Measurements from ENCODE around the gene FAM83C.

DNA sequence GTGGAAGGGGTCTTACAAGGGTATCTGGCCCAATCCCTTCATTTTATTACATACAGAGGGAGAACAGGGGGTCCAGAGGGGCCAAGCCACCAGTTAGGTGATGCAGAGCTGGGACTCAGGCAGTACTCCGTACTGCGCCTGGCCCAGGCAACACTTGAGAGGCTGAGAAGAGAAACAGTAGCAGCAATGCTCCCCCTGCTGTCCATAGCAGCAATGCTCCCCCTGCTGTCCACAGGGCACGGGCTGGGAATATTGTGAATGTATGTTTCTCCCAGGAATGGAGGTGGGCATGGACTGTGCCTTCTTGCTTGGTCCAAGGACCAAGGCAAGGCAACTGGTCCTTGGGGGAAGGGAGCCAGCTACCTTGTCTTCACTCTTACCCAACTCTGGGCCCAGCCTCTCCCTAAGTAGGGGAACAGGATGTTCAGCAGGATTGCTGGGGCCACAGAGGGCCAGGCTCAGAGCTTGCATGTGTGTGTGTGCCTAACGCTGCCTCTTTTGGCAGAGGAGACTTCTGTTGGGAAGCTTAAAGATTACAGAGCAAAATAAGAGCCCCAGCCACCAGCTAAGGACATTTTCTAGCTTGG lies 14.8 kb upstream of the FAM83C start:
- TF ChIP-seq EP300 (IDR thresholded peaks at IDR 0.05; ENCODE audit: borderline replicate concordance in 1 of 2, control insufficient read depth in 1 of 2, low read depth in 2 of 2, low read length in 2 of 2) (no peak), MTA3 (IDR thresholded peaks at IDR 0.05; ENCODE audit: borderline replicate concordance, low read length) (no peak), ESRRA (IDR thresholded peaks at IDR 0.05; ENCODE audit: low read length) (no peak)
- TF ChIP-seq, protein P1, sequence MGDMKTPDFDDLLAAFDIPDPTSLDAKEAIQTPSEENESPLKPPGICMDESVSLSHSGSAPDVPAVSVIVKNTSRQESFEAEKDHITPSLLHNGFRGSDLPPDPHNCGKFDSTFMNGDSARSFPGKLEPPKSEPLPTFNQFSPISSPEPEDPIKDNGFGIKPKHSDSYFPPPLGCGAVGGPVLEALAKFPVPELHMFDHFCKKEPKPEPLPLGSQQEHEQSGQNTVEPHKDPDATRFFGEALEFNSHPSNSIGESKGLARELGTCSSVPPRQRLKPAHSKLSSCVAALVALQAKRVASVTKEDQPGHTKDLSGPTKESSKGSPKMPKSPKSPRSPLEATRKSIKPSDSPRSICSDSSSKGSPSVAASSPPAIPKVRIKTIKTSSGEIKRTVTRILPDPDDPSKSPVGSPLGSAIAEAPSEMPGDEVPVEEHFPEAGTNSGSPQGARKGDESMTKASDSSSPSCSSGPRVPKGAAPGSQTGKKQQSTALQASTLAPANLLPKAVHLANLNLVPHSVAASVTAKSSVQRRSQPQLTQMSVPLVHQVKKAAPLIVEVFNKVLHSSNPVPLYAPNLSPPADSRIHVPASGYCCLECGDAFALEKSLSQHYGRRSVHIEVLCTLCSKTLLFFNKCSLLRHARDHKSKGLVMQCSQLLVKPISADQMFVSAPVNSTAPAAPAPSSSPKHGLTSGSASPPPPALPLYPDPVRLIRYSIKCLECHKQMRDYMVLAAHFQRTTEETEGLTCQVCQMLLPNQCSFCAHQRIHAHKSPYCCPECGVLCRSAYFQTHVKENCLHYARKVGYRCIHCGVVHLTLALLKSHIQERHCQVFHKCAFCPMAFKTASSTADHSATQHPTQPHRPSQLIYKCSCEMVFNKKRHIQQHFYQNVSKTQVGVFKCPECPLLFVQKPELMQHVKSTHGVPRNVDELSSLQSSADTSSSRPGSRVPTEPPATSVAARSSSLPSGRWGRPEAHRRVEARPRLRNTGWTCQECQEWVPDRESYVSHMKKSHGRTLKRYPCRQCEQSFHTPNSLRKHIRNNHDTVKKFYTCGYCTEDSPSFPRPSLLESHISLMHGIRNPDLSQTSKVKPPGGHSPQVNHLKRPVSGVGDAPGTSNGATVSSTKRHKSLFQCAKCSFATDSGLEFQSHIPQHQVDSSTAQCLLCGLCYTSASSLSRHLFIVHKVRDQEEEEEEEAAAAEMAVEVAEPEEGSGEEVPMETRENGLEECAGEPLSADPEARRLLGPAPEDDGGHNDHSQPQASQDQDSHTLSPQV (IDR thresholded peaks at IDR 0.05): no peak
- TF ChIP-seq, protein P2, sequence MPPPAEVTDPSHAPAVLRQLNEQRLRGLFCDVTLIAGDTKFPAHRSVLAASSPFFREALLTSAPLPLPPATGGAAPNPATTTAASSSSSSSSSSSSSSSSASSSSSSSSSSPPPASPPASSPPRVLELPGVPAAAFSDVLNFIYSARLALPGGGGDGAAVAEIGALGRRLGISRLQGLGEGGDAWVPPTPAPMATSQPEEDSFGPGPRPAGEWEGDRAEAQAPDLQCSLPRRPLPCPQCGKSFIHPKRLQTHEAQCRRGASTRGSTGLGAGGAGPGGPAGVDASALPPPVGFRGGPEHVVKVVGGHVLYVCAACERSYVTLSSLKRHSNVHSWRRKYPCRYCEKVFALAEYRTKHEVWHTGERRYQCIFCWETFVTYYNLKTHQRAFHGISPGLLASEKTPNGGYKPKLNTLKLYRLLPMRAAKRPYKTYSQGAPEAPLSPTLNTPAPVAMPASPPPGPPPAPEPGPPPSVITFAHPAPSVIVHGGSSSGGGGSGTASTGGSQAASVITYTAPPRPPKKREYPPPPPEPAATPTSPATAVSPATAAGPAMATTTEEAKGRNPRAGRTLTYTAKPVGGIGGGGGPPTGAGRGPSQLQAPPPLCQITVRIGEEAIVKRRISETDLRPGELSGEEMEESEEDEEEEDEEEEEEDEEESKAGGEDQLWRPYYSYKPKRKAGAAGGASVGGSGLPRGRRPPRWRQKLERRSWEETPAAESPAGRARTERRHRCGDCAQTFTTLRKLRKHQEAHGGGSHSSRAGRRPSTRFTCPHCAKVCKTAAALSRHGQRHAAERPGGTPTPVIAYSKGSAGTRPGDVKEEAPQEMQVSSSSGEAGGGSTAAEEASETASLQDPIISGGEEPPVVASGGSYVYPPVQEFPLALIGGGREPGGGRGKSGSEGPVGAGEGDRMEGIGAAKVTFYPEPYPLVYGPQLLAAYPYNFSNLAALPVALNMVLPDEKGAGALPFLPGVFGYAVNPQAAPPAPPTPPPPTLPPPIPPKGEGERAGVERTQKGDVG (CRISPR knock-in tag; IDR thresholded peaks at IDR 0.05): no peak
- TF ChIP-seq, protein P3, sequence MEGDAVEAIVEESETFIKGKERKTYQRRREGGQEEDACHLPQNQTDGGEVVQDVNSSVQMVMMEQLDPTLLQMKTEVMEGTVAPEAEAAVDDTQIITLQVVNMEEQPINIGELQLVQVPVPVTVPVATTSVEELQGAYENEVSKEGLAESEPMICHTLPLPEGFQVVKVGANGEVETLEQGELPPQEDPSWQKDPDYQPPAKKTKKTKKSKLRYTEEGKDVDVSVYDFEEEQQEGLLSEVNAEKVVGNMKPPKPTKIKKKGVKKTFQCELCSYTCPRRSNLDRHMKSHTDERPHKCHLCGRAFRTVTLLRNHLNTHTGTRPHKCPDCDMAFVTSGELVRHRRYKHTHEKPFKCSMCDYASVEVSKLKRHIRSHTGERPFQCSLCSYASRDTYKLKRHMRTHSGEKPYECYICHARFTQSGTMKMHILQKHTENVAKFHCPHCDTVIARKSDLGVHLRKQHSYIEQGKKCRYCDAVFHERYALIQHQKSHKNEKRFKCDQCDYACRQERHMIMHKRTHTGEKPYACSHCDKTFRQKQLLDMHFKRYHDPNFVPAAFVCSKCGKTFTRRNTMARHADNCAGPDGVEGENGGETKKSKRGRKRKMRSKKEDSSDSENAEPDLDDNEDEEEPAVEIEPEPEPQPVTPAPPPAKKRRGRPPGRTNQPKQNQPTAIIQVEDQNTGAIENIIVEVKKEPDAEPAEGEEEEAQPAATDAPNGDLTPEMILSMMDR (IDR thresholded peaks at IDR 0.05 in 2 of 3, conservative IDR thresholded peaks at IDR 0.05 in 1 of 3; ENCODE audit: control insufficient read depth in 2 of 3, extremely low read depth in 1 of 3, insufficient read depth in 1 of 3, low read depth in 3 of 3, low read length in 3 of 3): peak; percentile 56 to 71 (median 62)
